ENCODE data around the gene PHPT1. TPM values are rescaled to one million over a fixed set of nuclear protein-coding genes. Genes with fewer than 3 reads are reported as not detected.

The PHPT1 gene
- total and polyA plus RNA-seq, 2 of the 13 experiments (the other 11 are each of a cell fraction or from before 2014, with no cell fraction given), result 189 to 192 TPM

DNA sequence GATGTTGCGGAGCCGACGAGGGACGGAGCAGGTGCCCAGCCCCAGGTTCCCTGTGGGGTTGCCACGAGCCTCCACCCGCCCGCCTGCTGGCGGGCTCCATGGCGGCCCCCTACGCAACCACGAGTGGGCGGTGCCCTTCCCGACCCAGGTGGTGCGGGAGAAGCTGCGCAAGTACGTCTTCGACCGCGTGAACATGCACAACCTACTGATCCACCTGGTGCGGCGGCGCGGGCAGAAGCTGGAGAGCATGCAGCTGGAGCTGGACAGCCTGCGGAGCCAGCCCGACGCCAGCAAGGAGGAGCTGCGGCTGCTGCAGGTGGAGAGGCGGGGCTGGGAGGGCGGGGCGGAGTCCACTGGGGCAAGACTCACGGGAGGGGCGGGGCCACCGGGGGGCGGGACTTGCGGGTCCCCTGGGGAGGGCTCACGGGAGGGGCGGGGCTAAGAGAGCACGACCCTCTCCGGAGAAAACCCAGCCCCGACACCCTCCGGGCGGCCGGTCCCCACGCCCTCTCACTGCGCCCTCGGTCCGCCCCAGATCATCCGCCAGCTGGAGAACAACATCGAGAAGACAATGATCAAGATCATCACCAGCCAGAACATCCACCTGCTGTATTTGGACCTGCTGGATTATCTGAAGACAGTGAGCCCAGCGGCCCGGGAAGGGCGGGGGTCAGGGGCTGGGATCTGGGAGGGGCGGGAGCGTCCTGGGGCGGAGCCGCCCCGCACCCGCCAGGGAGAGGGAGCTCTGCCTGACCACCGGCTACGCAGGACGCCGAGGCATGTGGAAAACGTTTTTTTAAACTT, 49.2 kb upstream of the PHPT1 start (continued):
- TF ChIP-seq MAF1 (CRISPR knock-in tag; IDR thresholded peaks at IDR 0.05; ENCODE audit: borderline replicate concordance), result peak; percentile 45; the same call in 1 of the 2 replicates

GRCh38 chr9:136802321-136802720, 46.9 kb upstream of the PHPT1 start:
- FAIRE-seq (no peak), ATAC-seq (no peak), DNase-seq (ENCODE audit: low spot score) (no peak)
- peak overlapping the region; percentile 45 for H3K27ac ChIP-seq (ENCODE audit: extremely low read length, insufficient read depth, low read length)
- H3K9me3 ChIP-seq (ENCODE audit: low read length), result no peaks in the 10 kb centered on the region
- POLR2A ChIA-PET, result no interaction called here
- 0 out of 2 replicates have a peak overlapping the region, but pooled peaks have one; percentile 23 for H3K9ac ChIP-seq (ENCODE audit: insufficient read depth, low read depth, low read length)
- no peak overlapping the region for H2AFZ ChIP-seq (ENCODE audit: low read length)
- H3K36me3 ChIP-seq (replicated peaks in 1 of 2; ENCODE audit: control insufficient read depth in 1 of 2, insufficient read depth in 2 of 2, low read length in 2 of 2), result peaks cover 0 to 2% of the 10 kb centered on the region in 2 experiments; a peak in 3 of 5 replicates
- CTCF ChIA-PET (ENCODE audit: low intra/inter-chr PET ratio, low total read pairs), result no interaction called here
- peak overlapping the region; percentile 71 for H3K4me2 ChIP-seq (ENCODE audit: low read depth, low read length)
- H3K4me3 ChIP-seq (replicated peaks in 1 of 3; ENCODE audit: insufficient read depth in 1 of 3, low read depth in 2 of 3, low read length in 3 of 3), result peak overlapping the region in 1 of 3 experiments; percentile 31; a peak in 2 of 6 replicates
- no peaks in the 10 kb centered on the region for H3K27me3 ChIP-seq (ENCODE audit: control insufficient read depth in 1 of 2, insufficient read depth in 2 of 2, low read length in 2 of 2)
- 60% methylated on average over 3 of the region's 6 CpGs for WGBS (ENCODE audit: low lambda C conversion rate)
- peaks cover 69% of the 10 kb centered on the region for H3K4me1 ChIP-seq (ENCODE audit: insufficient read depth, low read length)
- no TSS peak for BruUV-seq (replicated peaks)
- in situ Hi-C loops (cut with HindIII; ENCODE audit: extremely low pct_ligation_motif_present, low pct_unique_long_range_greater_than_20kb) (no loop called here), intact Hi-C loops (cut with micrococcal nuclease; ENCODE audit: unreplicated experiment) (no loop called here)
- H4K20me1 ChIP-seq (ENCODE audit: insufficient read depth, low read length), result no peaks in the 10 kb centered on the region; the same call in none of the 2 replicates
- H3K79me2 ChIP-seq (ENCODE audit: insufficient read depth, low read length), result peaks cover 44% of the 10 kb centered on the region
- no peak for TF ChIP-seq SP140L (CRISPR knock-in tag; IDR thresholded peaks at IDR 0.05; ENCODE audit: borderline replicate concordance)
- 0 out of 2 replicates have a peak, but pooled peaks have one; percentile 16 for TF ChIP-seq ZNF768 (CRISPR knock-in tag; IDR thresholded peaks at IDR 0.05)
- no peak for TF ChIP-seq RBAK (CRISPR knock-in tag; IDR thresholded peaks at IDR 0.05)
- TF ChIP-seq, protein P1, sequence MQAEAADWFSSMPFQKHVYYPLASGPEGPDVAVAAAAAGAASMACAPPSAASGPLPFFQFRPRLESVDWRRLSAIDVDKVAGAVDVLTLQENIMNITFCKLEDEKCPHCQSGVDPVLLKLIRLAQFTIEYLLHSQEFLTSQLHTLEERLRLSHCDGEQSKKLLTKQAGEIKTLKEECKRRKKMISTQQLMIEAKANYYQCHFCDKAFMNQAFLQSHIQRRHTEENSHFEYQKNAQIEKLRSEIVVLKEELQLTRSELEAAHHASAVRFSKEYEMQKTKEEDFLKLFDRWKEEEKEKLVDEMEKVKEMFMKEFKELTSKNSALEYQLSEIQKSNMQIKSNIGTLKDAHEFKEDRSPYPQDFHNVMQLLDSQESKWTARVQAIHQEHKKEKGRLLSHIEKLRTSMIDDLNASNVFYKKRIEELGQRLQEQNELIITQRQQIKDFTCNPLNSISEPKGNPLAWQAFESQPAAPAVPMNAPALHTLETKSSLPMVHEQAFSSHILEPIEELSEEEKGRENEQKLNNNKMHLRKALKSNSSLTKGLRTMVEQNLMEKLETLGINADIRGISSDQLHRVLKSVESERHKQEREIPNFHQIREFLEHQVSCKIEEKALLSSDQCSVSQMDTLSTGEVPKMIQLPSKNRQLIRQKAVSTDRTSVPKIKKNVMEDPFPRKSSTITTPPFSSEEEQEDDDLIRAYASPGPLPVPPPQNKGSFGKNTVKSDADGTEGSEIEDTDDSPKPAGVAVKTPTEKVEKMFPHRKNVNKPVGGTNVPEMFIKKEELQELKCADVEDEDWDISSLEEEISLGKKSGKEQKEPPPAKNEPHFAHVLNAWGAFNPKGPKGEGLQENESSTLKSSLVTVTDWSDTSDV (CRISPR knock-in tag; IDR thresholded peaks at IDR 0.05), result no peak
- no peak for TF ChIP-seq ZNF629 (CRISPR knock-in tag; conservative IDR thresholded peaks at IDR 0.05)
- no peak for TF ChIP-seq FOXP1 (IDR thresholded peaks at IDR 0.05)
- no peak for TF ChIP-seq FOXP1 (CRISPR knock-in tag; IDR thresholded peaks at IDR 0.05)
- TF ChIP-seq SMC3 (IDR thresholded peaks at IDR 0.05; ENCODE audit: low read length), result no peak
- no peak for TF ChIP-seq ZNF607 (CRISPR knock-in tag; IDR thresholded peaks at IDR 0.05; ENCODE audit: borderline replicate concordance)
- TF ChIP-seq ZNF530 (CRISPR knock-in tag; IDR thresholded peaks at IDR 0.05; ENCODE audit: low read depth), result no peak
- peak; percentile 46 for TF ChIP-seq RBM22 (optimal IDR thresholded peaks at IDR 0.05; ENCODE audit: low read length)
- no peak for TF ChIP-seq MATR3 (CRISPR knock-in tag; IDR thresholded peaks at IDR 0.05)
- TF ChIP-seq FOXK1 (CRISPR knock-in tag; IDR thresholded peaks at IDR 0.05; ENCODE audit: borderline replicate concordance, low read depth), result no peak
- no peak for TF ChIP-seq ZNF883 (CRISPR knock-in tag; IDR thresholded peaks at IDR 0.05; ENCODE audit: not compliant biosample characterization)
- TF ChIP-seq ZNF850 (CRISPR knock-in tag; conservative IDR thresholded peaks at IDR 0.05), result no peak
- no peak for TF ChIP-seq ZBTB44 (CRISPR knock-in tag; IDR thresholded peaks at IDR 0.05)
- peak; percentile 51 for TF ChIP-seq POLR2AphosphoS5 (IDR thresholded peaks at IDR 0.05; ENCODE audit: low read depth, low read length)
- TF ChIP-seq EHMT2 (IDR thresholded peaks at IDR 0.05; ENCODE audit: borderline replicate concordance, low read depth, low read length), result no peak
- no peak for TF ChIP-seq RORA (CRISPR knock-in tag; IDR thresholded peaks at IDR 0.05)

Data from HepG2 (cell line).